ENCODE results near the gene SNED1. TPM values are rescaled to one million over a fixed set of nuclear protein-coding genes. Genes with fewer than 3 reads are reported as not detected.

Gene SNED1
- total RNA-seq, 2 experiments from 2014 or later = 2.8 to 13.6 TPM

GRCh38 chr2:241071677-241072111 lies 73.3 kb downstream of the SNED1 start:
- intact Hi-C loops (cut with micrococcal nuclease; ENCODE audit: unreplicated experiment) = no loop called here
- no peaks in the 10 kb centered on the region for H3K4me1 ChIP-seq (ENCODE audit: insufficient read depth, low read length, poor library complexity, severe bottlenecking)
- no peaks in the 10 kb centered on the region for H3K79me2 ChIP-seq (ENCODE audit: insufficient read depth, low read depth, low read length)
- H3K4me2 ChIP-seq (ENCODE audit: low read length) = no peak overlapping the region
- DNase-seq (ENCODE audit: low spot score) = no peak
- no peaks in the 10 kb centered on the region for H3K36me3 ChIP-seq (ENCODE audit: insufficient read depth, low read length)
- no TSS peak for BruUV-seq (replicated peaks)
- H3K4me3 ChIP-seq (ENCODE audit: low read depth, low read length, poor library complexity, severe bottlenecking) = no peak overlapping the region
- H4K20me1 ChIP-seq (ENCODE audit: insufficient read depth, low read length) = no peaks in the 10 kb centered on the region; the same call in 1 of the 2 replicates
- no peaks in the 10 kb centered on the region for H3K9me3 ChIP-seq (ENCODE audit: low read length)
- ChIA-PET POLR2A (no interaction called here), CTCF (ENCODE audit: unreplicated experiment) (no interaction called here)
- no peak overlapping the region for H3K27ac ChIP-seq (ENCODE audit: low read depth, low read length, poor library complexity, severe bottlenecking)
- H3K9me2 ChIP-seq (ENCODE audit: insufficient read depth, low read length) = no peaks in the 10 kb centered on the region
- no peak for TF ChIP-seq EZH2phosphoT487 (IDR thresholded peaks at IDR 0.05; ENCODE audit: borderline replicate concordance, low read depth, low read length)
- TF ChIP-seq CTCF (conservative IDR thresholded peaks at IDR 0.05; ENCODE audit: low read length) = no peak
- no peak overlapping the region for H2AFZ ChIP-seq (ENCODE audit: low read length)

GRCh38 chr2:241072151-241072550 lies 73.7 kb downstream of the SNED1 start:
- Histone ChIP-seq H3K79me2 (ENCODE audit: insufficient read depth, low read depth, low read length) (no peaks in the 10 kb centered on the region), H4K20me1 (ENCODE audit: insufficient read depth, low read length) (no peaks in the 10 kb centered on the region; the same call in 1 of the 2 replicates), H2AFZ (ENCODE audit: low read length) (no peak overlapping the region), H3K36me3 (ENCODE audit: insufficient read depth, low read length) (no peaks in the 10 kb centered on the region), H3K27ac (ENCODE audit: low read depth, low read length, poor library complexity, severe bottlenecking) (no peak overlapping the region), H3K4me1 (ENCODE audit: insufficient read depth, low read length, poor library complexity, severe bottlenecking) (peaks cover 1% of the 10 kb centered on the region), H3K9me3 (ENCODE audit: low read length) (no peaks in the 10 kb centered on the region), H3K4me2 (ENCODE audit: low read length) (no peak overlapping the region), H3K9me2 (ENCODE audit: insufficient read depth, low read length) (no peaks in the 10 kb centered on the region), H3K4me3 (ENCODE audit: low read depth, low read length, poor library complexity, severe bottlenecking) (no peak overlapping the region)
- intact Hi-C loops (cut with micrococcal nuclease; ENCODE audit: unreplicated experiment) = no loop called here
- TF ChIP-seq CTCF (conservative IDR thresholded peaks at IDR 0.05; ENCODE audit: low read length) (no peak), EZH2phosphoT487 (IDR thresholded peaks at IDR 0.05; ENCODE audit: borderline replicate concordance, low read depth, low read length) (no peak)
- POLR2A ChIA-PET = no interaction called here
- no peak for DNase-seq (ENCODE audit: low spot score)
- BruUV-seq (replicated peaks) = no TSS peak
- CTCF ChIA-PET (ENCODE audit: unreplicated experiment) = no interaction called here

- peaks cover 7% of the 10 kb centered on the region for H3K4me1 ChIP-seq (ENCODE audit: insufficient read depth, low read length, poor library complexity, severe bottlenecking)
- CTCF ChIA-PET (ENCODE audit: unreplicated experiment) = no interaction called here
- H2AFZ ChIP-seq (ENCODE audit: low read length) = no peak overlapping the region
- no peaks in the 10 kb centered on the region for H3K79me2 ChIP-seq (ENCODE audit: insufficient read depth, low read depth, low read length)
- H4K20me1 ChIP-seq (ENCODE audit: insufficient read depth, low read length) = no peaks in the 10 kb centered on the region; the same call in 1 of the 2 replicates
- no peak overlapping the region for H3K4me2 ChIP-seq (ENCODE audit: low read length)
- DNase-seq (ENCODE audit: low spot score) = no peak
- no peak overlapping the region for H3K27ac ChIP-seq (ENCODE audit: low read depth, low read length, poor library complexity, severe bottlenecking)
- no peak overlapping the region for H3K4me3 ChIP-seq (ENCODE audit: low read depth, low read length, poor library complexity, severe bottlenecking)
- BruUV-seq (replicated peaks) = no TSS peak
- POLR2A ChIA-PET = no interaction called here
- intact Hi-C loops (cut with micrococcal nuclease; ENCODE audit: unreplicated experiment) = no loop called here
- H3K9me2 ChIP-seq (ENCODE audit: insufficient read depth, low read length) = no peaks in the 10 kb centered on the region
- H3K9me3 ChIP-seq (ENCODE audit: low read length) = no peaks in the 10 kb centered on the region
- no peaks in the 10 kb centered on the region for H3K36me3 ChIP-seq (ENCODE audit: insufficient read depth, low read length)
- TF ChIP-seq CTCF (conservative IDR thresholded peaks at IDR 0.05; ENCODE audit: low read length) (no peak), EZH2phosphoT487 (IDR thresholded peaks at IDR 0.05; ENCODE audit: borderline replicate concordance, low read depth, low read length) (no peak)
Observed at GRCh38 chr2:241072553-241073165, 74.2 kb downstream of the SNED1 start.

Data from OCI-LY7 (cell line).